K562 (cell line): ENCODE data around the gene INVS. TPM values are rescaled to one million over a fixed set of nuclear protein-coding genes. Genes with fewer than 3 reads are reported as not detected.
A peak's percentile ranks its signal among the peaks of the same experiment; 100 is the strongest.

Experiments
- CTCF ChIP-seq, 3 experiments: IDR thresholded peaks in 2 of 3; conservative IDR thresholded peaks in 1 of 3; 2 replicates each; pipeline ENCODE4 v1.5.1; 2011 to 2012; ENCODE audit warnings: low read length in 3 of 3, mild to moderate bottlenecking in 3 of 3, control low read depth in 2 of 3, improper control_type of control experiment in 1 of 3, inconsistent platforms in 1 of 3, low read depth in 1 of 3, mixed read lengths in 1 of 3, moderate library complexity in 1 of 3; ENCODE audit not compliant: insufficient read depth in 2 of 3
- REST ChIP-seq, 2 experiments: fragments of 450-650 bp; formaldehyde crosslinking in 1 of 2; IDR thresholded peaks; 2 replicates each; pipeline versions ENCODE4 v1.4.0 to v1.6.1; 2014 to 2020; ENCODE audit warnings: mild to moderate bottlenecking in 2 of 2, borderline replicate concordance in 1 of 2, low read depth in 1 of 2
- TOE1 ChIP-seq, 2 experiments: fragments of 450-650 bp in 1 of 2; sonication (generic) in 1 of 2; formaldehyde crosslinking in 1 of 2; IDR thresholded peaks; 2 replicates each; pipeline versions ENCODE4 v1.7.1 to v1.8.0; 2016 to 2022; ENCODE audit warnings: borderline replicate concordance in 2 of 2, mild to moderate bottlenecking in 2 of 2, antibody characterized with exemption in 1 of 2, inconsistent platforms in 1 of 2, low read depth in 1 of 2, missing genetic modification reagents in 1 of 2, moderate library complexity in 1 of 2
- polyA plus RNA-seq, 8 experiments: library from polyadenylated mRNA; depleted of rRNA in 4 of 8; stranded (reverse) in 5 of 8; unstranded in 3 of 8; fragments of >200 nt; fragmentation: Nextera tagmentation in 2 of 8; fragmentation: Illumina TruSeq in 1 of 8; extraction: Ambion mirVana in 2 of 8; extraction: Trizol in 1 of 8; gene quantifications; 2 replicates each; pipeline versions ENCODE4 v1.2.1 to v1.2.3, GENCODE V29; 2011 to 2014; ENCODE audit warnings: inconsistent platforms in 1 of 8, missing spikeins in 1 of 8
- total RNA-seq, 7 experiments: library from RNA; depleted of rRNA in 6 of 7; stranded (reverse); fragments of >200 nt in 6 of 7; fragmentation: Illumina TruSeq in 2 of 7; extraction: Trizol in 2 of 7; gene quantifications; 2 replicates each; pipeline versions ENCODE4 v1.2.1 to v1.2.3, GENCODE V29; 2011 to 2021; ENCODE audit warnings: low replicate concordance in 1 of 7

The INVS gene
- total and polyA plus RNA-seq, 9 of the 15 experiments (the other 6 are each of a cell fraction or from before 2014, with no cell fraction given) = 0.77 to 18.5 (median 10.0) TPM

GRCh38 chr9:100322954-100323536 is 224.0 kb downstream of the INVS start (continued):
- TF ChIP-seq CTCF (IDR thresholded peaks at IDR 0.05 in 2 of 3, conservative IDR thresholded peaks at IDR 0.05 in 1 of 3; ENCODE audit: insufficient read depth in 2 of 3, low read depth in 1 of 3, low read length in 3 of 3) (peak; percentile 47 to 76 (median 67); a peak in 5 of 6 replicates), REST (IDR thresholded peaks at IDR 0.05; ENCODE audit: borderline replicate concordance) (peak; percentile 29; the same call in 1 of the 2 replicates), REST (CRISPR knock-in tag; IDR thresholded peaks at IDR 0.05; ENCODE audit: low read depth) (no peak), TOE1 (IDR thresholded peaks at IDR 0.05; ENCODE audit: borderline replicate concordance) (no peak), TOE1 (CRISPR knock-in tag; IDR thresholded peaks at IDR 0.05; ENCODE audit: borderline replicate concordance, low read depth) (no peak)
